Kidney glomerular epithelial cell (primary cell): ENCODE measurements around the gene CGNL1.

Source experiments
- DNase-seq: peaks from one replicate; lab custom pipeline; 2025; lab: John Stamatoyannopoulos, UW

Gene CGNL1

GRCh38 chr15:57424628-57425405 is 48.5 kb downstream of the CGNL1 start:
- no peak for DNase-seq

GRCh38 chr15:57425842-57426241 is 49.5 kb downstream of the CGNL1 start:
- DNase-seq, result no peak

GRCh38 chr15:57427367-57427821 is 51.1 kb downstream of the CGNL1 start:
- peak; percentile 39 for DNase-seq

- DNase-seq, result no peak
Measured at GRCh38 chr15:57432141-57432741, 55.9 kb downstream of the CGNL1 start.

GRCh38 chr15:57436166-57436565 is 59.9 kb downstream of the CGNL1 start:
- no peak for DNase-seq

- no peak for DNase-seq
Measured at GRCh38 chr15:57436961-57437360, 60.7 kb downstream of the CGNL1 start.

- DNase-seq, result no peak
Measured at GRCh38 chr15:57437564-57437963, 61.3 kb downstream of the CGNL1 start.

- DNase-seq, result no peak
Measured at GRCh38 chr15:57438166-57438565, 61.9 kb downstream of the CGNL1 start.

GRCh38 chr15:57439128-57440027 is 63.1 kb downstream of the CGNL1 start:
- no peak for DNase-seq

- DNase-seq, result no peak
Measured at GRCh38 chr15:57440167-57440566, 63.9 kb downstream of the CGNL1 start.

GRCh38 chr15:57440799-57441198 is 64.5 kb downstream of the CGNL1 start:
- peak; percentile 79 for DNase-seq

- DNase-seq, result no peak
Measured at GRCh38 chr15:57442335-57442734, 66.0 kb downstream of the CGNL1 start.

GRCh38 chr15:57443486-57443885 is 67.2 kb downstream of the CGNL1 start:
- no peak for DNase-seq

GRCh38 chr15:57444877-57445513 is 68.7 kb downstream of the CGNL1 start:
- no peak for DNase-seq

GRCh38 chr15:57445872-57446271 is 69.6 kb downstream of the CGNL1 start:
- no peak for DNase-seq

GRCh38 chr15:57446393-57446792 is 70.1 kb downstream of the CGNL1 start:
- DNase-seq, result no peak

- no peak for DNase-seq
Measured at GRCh38 chr15:57451555-57451954, 75.2 kb downstream of the CGNL1 start.

GRCh38 chr15:57452090-57452754 is 75.9 kb downstream of the CGNL1 start:
- DNase-seq, result no peak

- no peak for DNase-seq
Measured at GRCh38 chr15:57455929-57456328, 79.6 kb downstream of the CGNL1 start.

GRCh38 chr15:57456559-57456958 is 80.3 kb downstream of the CGNL1 start:
- DNase-seq, result no peak

- DNase-seq, result no peak
Measured at GRCh38 chr15:57457726-57458125, 81.4 kb downstream of the CGNL1 start.
